A549 (cell line): Measurements from ENCODE around the gene ARSJ. TPM values are rescaled to one million over a fixed set of nuclear protein-coding genes. Genes with fewer than 3 reads are reported as not detected.
A peak's percentile ranks its signal among the peaks of the same experiment; 100 is the strongest.

Experiments
- ATAC-seq, 2 experiments: fragments of 200-7000 bp in 1 of 2; fragments of >200 bp in 1 of 2; cut with Nextera tagmentation in 1 of 2; cut with Tn5 transposase in 1 of 2; 3 replicates each; pipeline versions ENCODE4 v1.8.0 to v1.9.1; 2018 to 2020; ENCODE audit warnings: mild to moderate bottlenecking in 1 of 2, moderate library complexity in 1 of 2
- CTCF ChIA-PET: fragments of 300-600 bp; sonication (Branson Sonifier 250); formaldehyde crosslinking; extraction: SDS; loops from one replicate; lab custom pipeline; 2021; ENCODE audit warnings: antibody characterized with exemption, inconsistent platforms; lab: Yijun Ruan, JAX
- POLR2A ChIA-PET: fragments of 350-600 bp; formaldehyde crosslinking; extraction: SDS; loops from one replicate; lab custom pipeline; 2021; ENCODE audit warnings: antibody characterized with exemption, inconsistent platforms; lab: Yijun Ruan, JAX
- DNase-seq, 2 experiments: peaks; one replicate each; pipeline versions ENCODE4 v3.0.0 to v3.0.0-alpha.2; 2011 to 2016; ENCODE audit warnings: low read depth in 1 of 2, low spot score in 1 of 2
- FAIRE-seq: peaks from 2 replicates; lab custom pipeline; 2011; peaks lifted over from hg19 to GRCh38; lab: Jason Lieb, UNC
- H3K27ac ChIP-seq, 2 experiments: fragments of >200 bp; sonication (Bioruptor Twin); formaldehyde crosslinking; 3 replicates each; pipeline ENCODE4 v1.5.1; 2016 to 2017
- H3K4me1 ChIP-seq: fragments of >200 bp; sonication (Bioruptor Twin); formaldehyde crosslinking; 3 replicates; pipeline ENCODE4 v1.6.1; 2016
- H3K4me2 ChIP-seq: fragments of >200 bp; sonication (Bioruptor Twin); formaldehyde crosslinking; 3 replicates; pipeline ENCODE4 v1.6.1; 2016
- H3K4me3 ChIP-seq: fragments of >200 bp; sonication (Bioruptor Twin); formaldehyde crosslinking; 3 replicates; pipeline ENCODE4 v1.5.1; 2016
- H3K9me3 ChIP-seq: fragments of >200 bp; sonication (Bioruptor Twin); formaldehyde crosslinking; 3 replicates; pipeline ENCODE4 v1.6.1; 2016
- CBX2 ChIP-seq: fragments of 200-600 bp; sonication (generic); IDR thresholded peaks from 2 replicates; pipeline ENCODE4 v1.6.1; 2016; ENCODE audit warnings: low read depth, mild to moderate bottlenecking, borderline replicate concordance
- CHD2 ChIP-seq: fragments of 150-350 bp; IDR thresholded peaks from 2 replicates; pipeline ENCODE4 v1.6.1; 2014; ENCODE audit warnings: low read length; ENCODE audit not compliant: partially characterized antibody
- CHD4 ChIP-seq: fragments of 200-600 bp; sonication (generic); IDR thresholded peaks from 2 replicates; pipeline ENCODE4 v1.6.1; 2016; ENCODE audit warnings: antibody characterized with exemption, mild to moderate bottlenecking, borderline replicate concordance
- E2F6 ChIP-seq: IDR thresholded peaks from 2 replicates; pipeline ENCODE4 v1.6.1; 2012; ENCODE audit warnings: low read depth, borderline replicate concordance
- EP300 ChIP-seq, 2 experiments: fragments of >200 bp; sonication (Bioruptor Twin); formaldehyde crosslinking; IDR thresholded peaks; 2 replicates in 1 of 2; 3 replicates in 1 of 2; pipeline ENCODE4 v1.6.1; 2016 to 2017
- ESRRA ChIP-seq: fragments of 150-350 bp; IDR thresholded peaks from 2 replicates; pipeline ENCODE4 v1.6.1; 2014; ENCODE audit warnings: mild to moderate bottlenecking, low read length, borderline replicate concordance
- FOSL2 ChIP-seq, 2 experiments: fragments of 450-650 bp in 1 of 2; fragments of >200 bp in 1 of 2; sonication (Bioruptor Twin) in 1 of 2; formaldehyde crosslinking; IDR thresholded peaks; 2 replicates each; pipeline versions ENCODE4 v1.5.0 to v1.6.1; 2016 to 2020; ENCODE audit warnings: mild to moderate bottlenecking in 1 of 2, moderate library complexity in 1 of 2
- HOXA7 ChIP-seq: fragments of 250-450 bp; sonication (Bioruptor Pico); IDR thresholded peaks from 2 replicates; pipeline ENCODE4 v1.5.0; 2020; ENCODE audit warnings: mild to moderate bottlenecking, moderate library complexity
- HOXB13 ChIP-seq: fragments of 250-450 bp; sonication (Bioruptor Pico); IDR thresholded peaks from 2 replicates; pipeline ENCODE4 v1.5.0; 2020; ENCODE audit warnings: low read depth, mild to moderate bottlenecking, moderate library complexity
- HOXB5 ChIP-seq: fragments of 250-450 bp; sonication (Bioruptor Pico); IDR thresholded peaks from 2 replicates; pipeline ENCODE4 v1.5.0; 2020; ENCODE audit warnings: mild to moderate bottlenecking, moderate library complexity
- JUNB ChIP-seq: fragments of >200 bp; sonication (Bioruptor Twin); formaldehyde crosslinking; IDR thresholded peaks from 2 replicates; pipeline ENCODE4 v1.6.1; 2016
- MAZ ChIP-seq: fragments of 150-350 bp; IDR thresholded peaks from 2 replicates; pipeline ENCODE4 v1.6.1; 2014; ENCODE audit warnings: antibody characterized with exemption, low read depth, low read length, borderline replicate concordance
- MYC ChIP-seq: IDR thresholded peaks from 2 replicates; pipeline ENCODE4 v1.6.1; 2012; ENCODE audit warnings: mild to moderate bottlenecking, inconsistent platforms, low read length, improper control_type of control experiment, borderline replicate concordance
- RAD21 ChIP-seq, 2 experiments: fragments of >200 bp in 1 of 2; sonication (Bioruptor Twin) in 1 of 2; formaldehyde crosslinking in 1 of 2; IDR thresholded peaks in 1 of 2; conservative IDR thresholded peaks in 1 of 2; 2 replicates in 1 of 2; 3 replicates in 1 of 2; pipeline ENCODE4 v1.6.1; 2012 to 2018; ENCODE audit warnings: inconsistent platforms in 1 of 2
- RFX5 ChIP-seq: fragments of 450-650 bp; IDR thresholded peaks from 2 replicates; pipeline ENCODE4 v1.7.1; 2014; ENCODE audit warnings: antibody characterized with exemption, mild to moderate bottlenecking, moderate library complexity
- RNF2 ChIP-seq: fragments of 200-600 bp; sonication (generic); IDR thresholded peaks from 2 replicates; pipeline ENCODE4 v1.6.1; 2016; ENCODE audit warnings: low read depth, mild to moderate bottlenecking, antibody characterized with exemption, moderate library complexity, borderline replicate concordance
- SMC3 ChIP-seq: fragments of >200 bp; sonication (Bioruptor Twin); formaldehyde crosslinking; IDR thresholded peaks from 3 replicates; pipeline ENCODE4 v1.6.1; 2018; ENCODE audit warnings: inconsistent platforms
- TFCP2L1 ChIP-seq: fragments of 250-450 bp; sonication (Bioruptor Pico); IDR thresholded peaks from 2 replicates; pipeline ENCODE4 v1.5.0; 2021; ENCODE audit warnings: mild to moderate bottlenecking
- TP53 ChIP-seq: fragments of 250-450 bp; sonication (Bioruptor Pico); IDR thresholded peaks from 2 replicates; pipeline ENCODE4 v1.5.0; 2021; ENCODE audit warnings: mild to moderate bottlenecking, moderate library complexity
- USF2 ChIP-seq: fragments of 450-650 bp; IDR thresholded peaks from 2 replicates; pipeline ENCODE4 v1.6.1; 2014; ENCODE audit warnings: antibody characterized with exemption
- ZFP36 ChIP-seq: fragments of 450-650 bp; IDR thresholded peaks from 2 replicates; pipeline ENCODE4 v1.6.1; 2014; ENCODE audit warnings: borderline replicate concordance; ENCODE audit not compliant: partially characterized antibody
- ZNF302 ChIP-seq: fragments of 250-450 bp; sonication (Bioruptor Pico); IDR thresholded peaks from 2 replicates; pipeline ENCODE4 v1.9.0; 2021; ENCODE audit warnings: inconsistent platforms, mild to moderate bottlenecking, moderate library complexity
- whole genome bisulfite sequencing: methylation state at CpG from one replicate; pipeline ENCODE4 v1.1.6; 2017; ENCODE audit errors: missing lambda C conversion rate; 5-methylcytosine and 5-hydroxymethylcytosine counted together
- polyA plus RNA-seq, 4 experiments: library from polyadenylated mRNA; depleted of rRNA in 3 of 4; stranded (reverse); fragments of >200 nt; fragmentation: RNase III in 1 of 4; extraction: RNeasy Plus Mini Kit Qiagen cat#74134 plus additional on column Dnase treatment in 1 of 4; gene quantifications; 2 replicates in 3 of 4; 3 replicates in 1 of 4; pipeline ENCODE4 v1.2.3, GENCODE V29; 2011 to 2017
- TF ChIP-seq, protein P1 (sequence below): IDR thresholded peaks from 2 replicates; pipeline ENCODE4 v1.6.1; 2012
- TF ChIP-seq, protein P2 (sequence below): fragments of 250-450 bp; sonication (Bioruptor Pico); IDR thresholded peaks from 2 replicates; pipeline ENCODE4 v1.5.0; 2020; ENCODE audit warnings: low read depth, mild to moderate bottlenecking, moderate library complexity

The ARSJ gene
- polyA plus RNA-seq, 2 of the 4 experiments (the other 2 are of a cell fraction) = 3.0 to 8.6 TPM

- Histone ChIP-seq H3K4me1 (peaks cover 6% of the 10 kb centered on the region; the same call in 2 of the 3 replicates), H3K4me2 (no peak overlapping the region), H3K4me3 (no peak overlapping the region), H3K27ac (no peak overlapping the region), H3K9me3 (no peaks in the 10 kb centered on the region)
- no peak for FAIRE-seq
- WGBS = 78% methylated on average over 1 of the region's 1 CpG
- no peak for TF ChIP-seq HOXB13
- ATAC-seq = no peak
- DNase-seq = no peak
- ChIA-PET CTCF (no interaction called here), POLR2A (no interaction called here)
These were observed 59.8 kb downstream of the ARSJ start for GRCh38 chr4:113919611-113920010.

DNA sequence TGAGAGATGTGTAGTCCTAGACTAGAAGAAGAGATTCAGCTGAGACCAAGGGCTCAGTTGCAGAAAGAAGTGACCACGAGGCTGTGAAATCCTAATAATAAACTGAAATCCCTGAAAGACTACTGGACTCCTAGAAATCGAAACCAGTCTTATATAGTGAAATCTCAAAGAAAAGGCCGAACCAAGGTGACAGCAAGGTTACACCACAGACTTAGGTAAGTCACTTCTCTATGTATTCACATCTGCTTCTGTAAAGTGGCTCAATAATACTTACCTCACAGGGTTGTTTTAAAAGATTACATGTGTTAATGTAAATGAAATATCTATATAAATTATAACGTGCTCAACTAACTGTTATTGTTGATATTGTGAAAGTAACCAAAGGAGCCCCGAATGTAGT lies 60.3 kb downstream of the ARSJ start:
- CTCF ChIA-PET = no interaction called here
- no peak for DNase-seq
- no peak for FAIRE-seq
- H3K4me3 ChIP-seq = no peak overlapping the region
- no peak for TF ChIP-seq E2F6
- no peak for TF ChIP-seq CHD2
- no peak for TF ChIP-seq ESRRA
- TF ChIP-seq JUNB = no peak
- TF ChIP-seq HOXA7 (CRISPR knock-in tag) = no peak
- TF ChIP-seq MAZ = no peak
- TF ChIP-seq TP53 (CRISPR knock-in tag) = no peak
- no peak for TF ChIP-seq USF2
- no peak for TF ChIP-seq SMC3
- TF ChIP-seq HOXB13 = no peak
- TF ChIP-seq, protein P1, sequence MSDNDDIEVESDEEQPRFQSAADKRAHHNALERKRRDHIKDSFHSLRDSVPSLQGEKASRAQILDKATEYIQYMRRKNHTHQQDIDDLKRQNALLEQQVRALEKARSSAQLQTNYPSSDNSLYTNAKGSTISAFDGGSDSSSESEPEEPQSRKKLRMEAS = no peak
- TF ChIP-seq ZNF302 (CRISPR knock-in tag) = no peak
- no peak for TF ChIP-seq ZFP36
- no peak for TF ChIP-seq HOXB5 (CRISPR knock-in tag)
- TF ChIP-seq RFX5 = no peak
- TF ChIP-seq CBX2 = no peak
- no peak for TF ChIP-seq TFCP2L1 (CRISPR knock-in tag)
- no peak for TF ChIP-seq RNF2
- H3K27ac ChIP-seq = no peak overlapping the region
- H3K4me2 ChIP-seq = no peak overlapping the region
- POLR2A ChIA-PET = no interaction called here
- no peaks in the 10 kb centered on the region for H3K9me3 ChIP-seq
- 50% methylated on average over 5 of the region's 5 CpGs for WGBS
- no peak for ATAC-seq
- H3K4me1 ChIP-seq = peaks cover 6% of the 10 kb centered on the region; the same call in 2 of the 3 replicates

DNA sequence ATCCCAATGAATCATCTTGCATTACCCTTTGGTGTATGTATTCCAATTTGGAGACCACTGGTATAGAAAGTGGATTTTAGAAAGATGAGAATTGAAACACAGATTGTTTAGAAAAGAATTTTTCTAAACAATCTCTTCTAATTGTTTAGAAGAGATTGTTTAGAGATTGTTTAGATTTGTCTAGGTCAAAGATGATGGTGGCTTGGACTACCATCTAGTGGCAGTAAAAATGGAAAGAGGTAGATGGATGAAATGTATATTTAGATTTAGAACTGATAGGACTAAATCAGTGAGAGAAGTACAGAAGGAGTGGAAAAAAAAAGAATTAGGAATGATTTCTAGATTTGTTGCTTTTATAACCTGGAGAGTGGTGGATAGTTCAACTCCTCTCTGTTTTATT lies 70.6 kb downstream of the ARSJ start:
- ATAC-seq (no peak), FAIRE-seq (no peak), DNase-seq (no peak)
- 0 out of 5 replicates have a peak, but pooled peaks of 1 of the 2 experiments have one; percentile 18 for TF ChIP-seq RAD21 (conservative IDR thresholded peaks at IDR 0.05 in 1 of 2, IDR thresholded peaks at IDR 0.05 in 1 of 2)
- no peak for TF ChIP-seq HOXA7 (CRISPR knock-in tag)
- TF ChIP-seq HOXB13 = no peak
- no peak overlapping the region for H3K4me3 ChIP-seq
- POLR2A ChIA-PET = no interaction called here
- H3K27ac ChIP-seq = no peak overlapping the region
- H3K4me1 ChIP-seq = no peaks in the 10 kb centered on the region
- CTCF ChIA-PET = no interaction called here
- H3K4me2 ChIP-seq = no peak overlapping the region
- H3K9me3 ChIP-seq = no peaks in the 10 kb centered on the region

DNA sequence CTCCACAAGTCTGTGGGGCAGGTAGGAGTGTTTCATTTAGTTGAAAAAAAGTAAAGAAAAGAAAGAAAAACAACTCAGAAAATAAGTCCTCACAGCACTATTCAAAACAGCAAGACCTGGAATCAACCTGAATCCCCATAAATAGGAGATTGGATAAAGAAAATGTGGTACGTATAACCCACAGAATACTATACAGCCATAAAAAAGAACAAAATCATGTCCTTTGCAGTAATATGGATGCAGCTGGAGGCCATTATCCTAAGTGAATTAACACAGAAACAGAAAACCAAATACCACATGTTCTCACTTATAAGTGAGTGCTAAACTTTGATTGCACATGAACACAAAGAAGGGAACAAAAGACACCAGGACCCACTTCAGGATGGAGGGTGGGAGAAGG lies 71.9 kb downstream of the ARSJ start:
- H3K9me3 ChIP-seq = no peaks in the 10 kb centered on the region
- H3K27ac ChIP-seq = no peak overlapping the region
- 96% methylated on average over 1 of the region's 1 CpG for WGBS
- no peaks in the 10 kb centered on the region for H3K4me1 ChIP-seq
- H3K4me3 ChIP-seq = no peak overlapping the region
- no peak for FAIRE-seq
- TF ChIP-seq FOSL2 (IDR thresholded peaks at IDR 0.05) = no peak
- no peak for TF ChIP-seq FOSL2 (CRISPR knock-in tag; IDR thresholded peaks at IDR 0.05)
- TF ChIP-seq HOXA7 (CRISPR knock-in tag) = no peak
- no peak for TF ChIP-seq RAD21 (conservative IDR thresholded peaks at IDR 0.05 in 1 of 2, IDR thresholded peaks at IDR 0.05 in 1 of 2)
- no peak for TF ChIP-seq E2F6
- TF ChIP-seq, protein P2, sequence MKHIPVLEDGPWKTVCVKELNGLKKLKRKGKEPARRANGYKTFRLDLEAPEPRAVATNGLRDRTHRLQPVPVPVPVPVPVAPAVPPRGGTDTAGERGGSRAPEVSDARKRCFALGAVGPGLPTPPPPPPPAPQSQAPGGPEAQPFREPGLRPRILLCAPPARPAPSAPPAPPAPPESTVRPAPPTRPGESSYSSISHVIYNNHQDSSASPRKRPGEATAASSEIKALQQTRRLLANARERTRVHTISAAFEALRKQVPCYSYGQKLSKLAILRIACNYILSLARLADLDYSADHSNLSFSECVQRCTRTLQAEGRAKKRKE (CRISPR knock-in tag) = no peak
- TF ChIP-seq CHD4 = no peak
- TF ChIP-seq MYC = no peak
- no peak for TF ChIP-seq HOXB5 (CRISPR knock-in tag)
- no peak for TF ChIP-seq EP300 (IDR thresholded peaks at IDR 0.05)
- TF ChIP-seq, all 56 proteins: peak for 0
- DNase-seq = no peak
- ATAC-seq = no peak
- CTCF ChIA-PET = no interaction called here
- no peak overlapping the region for H3K4me2 ChIP-seq
- POLR2A ChIA-PET = no interaction called here
